Bone marrow (tissue), 2 donors: ENCODE results near the gene RHBDF2.

ENCODE experiments used
- DNase-seq, 2 donors: peaks; one replicate each; lab custom pipeline; 2025; lab: John Stamatoyannopoulos, UW

Gene RHBDF2

DNA sequence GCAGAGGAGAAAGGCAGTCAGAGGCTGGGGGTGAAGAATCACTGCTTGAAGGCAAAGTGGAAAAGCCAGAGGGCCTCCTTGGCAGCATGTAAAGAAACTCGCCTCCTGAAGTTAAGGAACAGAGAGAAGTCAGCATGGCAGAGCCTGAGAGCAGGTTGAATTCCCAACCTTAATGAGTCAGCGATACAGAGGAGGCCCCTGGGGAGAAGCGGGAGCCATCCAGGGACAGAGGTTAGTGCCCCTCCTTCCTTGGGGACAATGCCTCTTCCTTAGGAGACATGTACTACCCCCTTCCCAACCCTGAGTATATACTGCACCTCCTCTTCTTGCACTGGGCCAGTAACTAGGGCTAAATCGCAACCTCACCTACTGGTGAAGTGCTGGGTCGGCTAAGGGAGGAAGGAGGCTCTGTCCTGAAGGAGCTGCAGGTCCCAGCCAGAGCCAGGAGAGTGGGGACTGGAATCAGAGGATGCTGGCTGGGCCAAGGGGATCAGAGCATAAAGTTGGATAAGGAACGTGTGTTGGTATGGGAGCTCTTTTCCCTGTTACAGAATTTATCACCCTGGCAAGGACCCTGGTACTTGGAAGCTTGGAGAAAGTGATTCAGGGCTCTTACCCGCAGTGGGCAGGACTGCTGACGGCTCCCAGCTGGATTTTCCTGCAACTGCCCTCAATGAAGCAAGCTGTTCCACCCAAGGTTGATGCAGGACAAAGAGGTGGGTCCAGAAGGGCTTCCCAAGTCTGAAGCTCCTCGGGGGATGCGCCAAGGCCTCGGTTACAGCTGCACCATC, 39.3 kb downstream of the RHBDF2 start:
- no peak for DNase-seq

- DNase-seq = no peak
Measured at GRCh38 chr17:76459674-76460073, 41.5 kb downstream of the RHBDF2 start.

GRCh38 chr17:76458580-76459490, 42.4 kb downstream of the RHBDF2 start:
- DNase-seq = no peak

DNA sequence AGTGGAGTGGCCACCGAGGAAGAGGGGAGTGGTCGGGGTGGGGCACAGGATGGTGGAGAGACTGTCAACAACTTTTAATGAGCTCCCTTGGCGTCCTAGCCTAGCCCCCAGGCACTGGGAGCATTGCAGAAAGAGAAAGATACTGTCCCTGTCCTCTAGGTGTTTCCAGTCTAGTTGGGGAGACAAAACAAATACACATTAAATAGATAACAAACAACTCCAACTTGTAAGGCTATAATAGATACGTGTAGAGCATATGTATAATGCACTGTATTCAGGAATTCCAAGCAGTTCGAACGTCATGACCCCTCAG, 47.8 kb downstream of the RHBDF2 start:
- DNase-seq = no peak

DNA sequence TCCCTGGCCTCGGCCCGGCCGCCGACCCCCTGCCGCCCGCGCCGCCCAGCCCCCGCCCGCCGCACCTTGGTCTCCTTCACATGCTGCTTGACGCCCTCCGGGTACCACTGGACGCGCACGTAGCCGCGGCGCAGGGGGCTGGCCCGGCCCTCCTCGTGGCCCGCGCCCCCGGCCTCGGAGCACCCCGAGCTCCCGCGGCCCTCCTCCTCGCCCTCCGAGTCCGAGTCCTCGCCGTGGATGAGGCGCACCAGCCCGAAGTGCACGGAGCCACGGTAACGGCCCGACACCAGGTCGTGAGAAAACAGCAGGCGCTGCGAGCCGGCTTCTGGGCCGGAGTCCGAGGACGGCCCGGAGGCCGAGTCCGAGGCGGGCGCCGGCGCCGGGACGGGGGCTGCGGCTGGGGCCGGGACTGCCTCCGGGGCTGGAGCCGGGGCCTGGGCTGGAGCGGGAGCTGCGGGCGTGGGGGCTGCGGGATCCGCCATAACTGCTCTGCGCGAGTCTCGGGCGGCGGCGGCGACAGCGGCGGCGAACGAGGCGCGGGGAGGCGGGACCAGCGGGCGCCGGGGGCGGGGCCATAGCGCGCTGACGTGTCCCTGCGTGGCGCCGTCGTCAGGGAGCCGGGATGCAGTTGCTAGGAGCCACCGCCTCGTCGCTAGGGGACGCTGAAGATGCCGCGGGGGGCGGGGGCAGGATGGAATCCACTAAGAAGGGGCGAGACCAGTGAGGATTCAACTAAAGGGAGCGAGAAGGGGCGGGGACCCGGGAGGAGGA, 48.4 kb downstream of the RHBDF2 start, which contains the start of gene UBE2O:
Gene UBE2O (minus strand): TSS at position 493 of the 771 bp plus-strand sequence. CDS start 11 bp downstream, at position 482.
- DNase-seq = peak; percentile 66 to 75

DNA sequence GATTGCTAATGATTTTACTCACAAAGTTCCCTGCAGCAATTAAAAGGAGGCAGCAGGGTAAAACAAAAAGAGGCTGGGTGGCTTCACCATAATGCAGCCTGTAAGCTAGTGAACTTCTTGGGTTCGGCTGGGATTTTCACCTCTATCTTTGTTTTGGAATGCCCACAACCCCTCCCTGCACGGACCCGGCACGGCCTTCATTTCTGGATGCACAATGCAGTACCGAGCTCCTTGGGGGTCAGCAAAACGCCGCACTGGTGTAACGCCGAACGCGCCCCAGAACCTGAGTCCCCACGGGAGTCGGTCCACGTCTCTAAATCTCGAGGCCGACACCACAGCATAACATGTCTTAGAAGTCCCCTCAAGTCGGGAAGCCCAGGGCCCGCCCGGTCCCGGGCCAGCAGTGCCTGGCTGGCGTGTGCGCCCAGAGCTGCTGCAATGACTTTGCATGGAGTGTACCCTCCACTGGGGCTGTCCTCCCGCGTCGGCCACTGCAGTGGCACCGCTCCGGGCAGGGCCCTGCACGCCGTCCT, 49.0 kb downstream of the RHBDF2 start:
- DNase-seq = no peak

DNA sequence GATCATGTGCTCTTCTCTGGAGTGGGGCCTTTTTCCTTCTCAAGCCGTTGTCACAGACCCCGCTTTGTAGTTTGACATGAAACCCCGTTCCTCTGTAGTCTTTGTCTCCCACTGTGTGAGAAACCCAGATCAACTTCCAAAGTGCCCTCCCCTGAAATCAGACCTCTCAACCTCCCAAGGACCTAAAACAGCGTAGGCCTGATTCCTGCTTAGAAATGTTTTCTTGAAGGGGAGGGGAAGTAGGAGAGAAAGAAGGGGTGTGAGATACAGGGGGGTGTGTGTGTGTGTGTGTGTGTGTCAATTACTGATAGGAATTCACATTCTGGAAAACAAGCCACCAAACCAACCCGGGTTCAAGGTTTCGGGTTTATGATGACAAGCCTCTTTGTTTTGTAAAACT, 49.7 kb downstream of the RHBDF2 start:
- DNase-seq = no peak

DNA sequence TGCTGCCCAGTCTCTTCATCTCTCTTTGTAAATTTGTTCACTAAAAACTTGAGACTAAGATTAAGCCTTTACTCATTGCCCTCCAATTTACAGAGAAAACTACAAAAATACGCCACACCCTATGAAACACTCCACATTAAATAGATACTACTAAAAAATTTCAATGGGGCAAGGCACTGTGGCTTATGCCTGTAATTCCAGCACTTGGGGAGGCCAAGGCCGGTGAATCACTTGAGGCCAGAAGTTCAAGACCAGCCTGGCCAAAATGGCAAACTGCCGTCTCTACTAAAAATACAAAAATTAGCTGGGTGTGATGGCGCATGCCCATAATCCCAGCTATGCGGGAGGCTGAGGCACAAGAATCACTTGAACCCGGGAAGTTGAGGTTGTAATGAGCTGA, 52.1 kb downstream of the RHBDF2 start:
- no peak for DNase-seq

- no peak for DNase-seq
Measured at GRCh38 chr17:76447931-76448652, 53.1 kb downstream of the RHBDF2 start.

- no peak for DNase-seq
Measured at GRCh38 chr17:76446449-76447231, 54.6 kb downstream of the RHBDF2 start.

- no peak for DNase-seq
Measured at GRCh38 chr17:76445697-76446448, 55.4 kb downstream of the RHBDF2 start.

GRCh38 chr17:76444518-76445311, 56.5 kb downstream of the RHBDF2 start:
- no peak for DNase-seq

- DNase-seq = no peak
Measured at GRCh38 chr17:76442341-76443338, 58.6 kb downstream of the RHBDF2 start.

- DNase-seq = no peak
Measured at GRCh38 chr17:76441686-76442340, 59.4 kb downstream of the RHBDF2 start.

- no peak for DNase-seq
Measured at GRCh38 chr17:76440751-76441362, 60.4 kb downstream of the RHBDF2 start.

GRCh38 chr17:76439314-76439928, 61.8 kb downstream of the RHBDF2 start:
- no peak for DNase-seq
